A549 (cell line): Measurements from ENCODE around the gene PDXP. TPM values are rescaled to one million over a fixed set of nuclear protein-coding genes. Genes with fewer than 3 reads are reported as not detected.

Source experiments
- ATAC-seq, 2 experiments: fragments of 200-7000 bp in 1 of 2; fragments of >200 bp in 1 of 2; cut with Nextera tagmentation in 1 of 2; cut with Tn5 transposase in 1 of 2; 3 replicates each; pipeline versions ENCODE4 v1.8.0 to v1.9.1; 2018 to 2020; ENCODE audit warnings: mild to moderate bottlenecking in 1 of 2, moderate library complexity in 1 of 2
- CTCF ChIA-PET: fragments of 300-600 bp; sonication (Branson Sonifier 250); formaldehyde crosslinking; extraction: SDS; loops from one replicate; lab custom pipeline; 2021; ENCODE audit warnings: antibody characterized with exemption, inconsistent platforms; lab: Yijun Ruan, JAX
- POLR2A ChIA-PET: fragments of 350-600 bp; formaldehyde crosslinking; extraction: SDS; loops from one replicate; lab custom pipeline; 2021; ENCODE audit warnings: antibody characterized with exemption, inconsistent platforms; lab: Yijun Ruan, JAX
- DNase-seq, 2 experiments: peaks; one replicate each; pipeline versions ENCODE4 v3.0.0 to v3.0.0-alpha.2; 2011 to 2016; ENCODE audit warnings: low read depth in 1 of 2, low spot score in 1 of 2
- FAIRE-seq: peaks from 2 replicates; lab custom pipeline; 2011; peaks lifted over from hg19 to GRCh38; lab: Jason Lieb, UNC
- H3K27ac ChIP-seq, 2 experiments: fragments of >200 bp; sonication (Bioruptor Twin); formaldehyde crosslinking; 3 replicates each; pipeline ENCODE4 v1.5.1; 2016 to 2017
- H3K4me1 ChIP-seq: fragments of >200 bp; sonication (Bioruptor Twin); formaldehyde crosslinking; 3 replicates; pipeline ENCODE4 v1.6.1; 2016
- H3K4me2 ChIP-seq: fragments of >200 bp; sonication (Bioruptor Twin); formaldehyde crosslinking; 3 replicates; pipeline ENCODE4 v1.6.1; 2016
- H3K4me3 ChIP-seq: fragments of >200 bp; sonication (Bioruptor Twin); formaldehyde crosslinking; 3 replicates; pipeline ENCODE4 v1.5.1; 2016
- H3K9me3 ChIP-seq: fragments of >200 bp; sonication (Bioruptor Twin); formaldehyde crosslinking; 3 replicates; pipeline ENCODE4 v1.6.1; 2016
- CHD2 ChIP-seq: fragments of 150-350 bp; IDR thresholded peaks from 2 replicates; pipeline ENCODE4 v1.6.1; 2014; ENCODE audit warnings: low read length; ENCODE audit not compliant: partially characterized antibody
- EHMT2 ChIP-seq: fragments of 200-600 bp; sonication (generic); IDR thresholded peaks from 2 replicates; pipeline ENCODE4 v1.6.1; 2016; ENCODE audit warnings: antibody characterized with exemption, low read depth, mild to moderate bottlenecking, moderate library complexity
- EP300 ChIP-seq, 2 experiments: fragments of >200 bp; sonication (Bioruptor Twin); formaldehyde crosslinking; IDR thresholded peaks; 2 replicates in 1 of 2; 3 replicates in 1 of 2; pipeline ENCODE4 v1.6.1; 2016 to 2017
- FOXS1 ChIP-seq: fragments of 250-450 bp; sonication (Bioruptor Pico); IDR thresholded peaks from 2 replicates; pipeline ENCODE4 v1.5.0; 2020; ENCODE audit warnings: mild to moderate bottlenecking, moderate library complexity
- JUNB ChIP-seq: fragments of >200 bp; sonication (Bioruptor Twin); formaldehyde crosslinking; IDR thresholded peaks from 2 replicates; pipeline ENCODE4 v1.6.1; 2016
- NFE2L2 ChIP-seq: fragments of 150-350 bp; conservative IDR thresholded peaks from 2 replicates; pipeline ENCODE4 v1.6.1; 2014; ENCODE audit warnings: low read length
- NPAS2 ChIP-seq: fragments of 250-450 bp; sonication (Bioruptor Pico); IDR thresholded peaks from 2 replicates; pipeline ENCODE4 v1.8.0; 2022; ENCODE audit warnings: mild to moderate bottlenecking, moderate library complexity, borderline replicate concordance
- NR3C1 ChIP-seq: fragments of >200 bp; sonication (Bioruptor Twin); formaldehyde crosslinking; IDR thresholded peaks from 3 replicates; pipeline ENCODE4 v1.6.1; 2017
- POLR2A ChIP-seq: IDR thresholded peaks from 2 replicates; pipeline ENCODE4 v1.6.1; 2012; ENCODE audit warnings: mild to moderate bottlenecking, low read length
- RARB ChIP-seq: fragments of 250-450 bp; sonication (Bioruptor Pico); IDR thresholded peaks from 2 replicates; pipeline ENCODE4 v1.8.0; 2021; ENCODE audit warnings: mild to moderate bottlenecking, moderate library complexity
- RCOR1 ChIP-seq: fragments of 150-350 bp; IDR thresholded peaks from 2 replicates; pipeline ENCODE4 v1.6.1; 2014; ENCODE audit warnings: antibody characterized with exemption, low read length, low read depth
- RFX5 ChIP-seq: fragments of 450-650 bp; IDR thresholded peaks from 2 replicates; pipeline ENCODE4 v1.7.1; 2014; ENCODE audit warnings: antibody characterized with exemption, mild to moderate bottlenecking, moderate library complexity
- ZC3H11A ChIP-seq: fragments of 450-650 bp; IDR thresholded peaks from 2 replicates; pipeline ENCODE4 v1.6.1; 2014; ENCODE audit warnings: antibody characterized with exemption, mild to moderate bottlenecking
- ZNF302 ChIP-seq: fragments of 250-450 bp; sonication (Bioruptor Pico); IDR thresholded peaks from 2 replicates; pipeline ENCODE4 v1.9.0; 2021; ENCODE audit warnings: inconsistent platforms, mild to moderate bottlenecking, moderate library complexity
- WGBS: methylation state at CpG from one replicate; pipeline ENCODE4 v1.1.6; 2017; ENCODE audit errors: missing lambda C conversion rate; 5-methylcytosine and 5-hydroxymethylcytosine counted together
- polyA plus RNA-seq, 4 experiments: library from polyadenylated mRNA; depleted of rRNA in 3 of 4; stranded (reverse); fragments of >200 nt; fragmentation: RNase III in 1 of 4; extraction: RNeasy Plus Mini Kit Qiagen cat#74134 plus additional on column Dnase treatment in 1 of 4; gene quantifications; 2 replicates in 3 of 4; 3 replicates in 1 of 4; pipeline ENCODE4 v1.2.3, GENCODE V29; 2011 to 2017
- TF ChIP-seq, protein P1 (sequence below): fragments of >200 bp; sonication (Bioruptor Twin); formaldehyde crosslinking; IDR thresholded peaks from 3 replicates; pipeline ENCODE4 v1.5.1; 2016
- TF ChIP-seq, protein P2 (sequence below): fragments of 250-450 bp; sonication (Bioruptor Pico); IDR thresholded peaks from 2 replicates; pipeline ENCODE4 v1.5.0; 2020; ENCODE audit warnings: low read depth, mild to moderate bottlenecking, moderate library complexity

PDXP gene
- polyA plus RNA-seq, 2 of the 4 experiments (the other 2 are of a cell fraction) = 11.5 to 13.1 TPM

DNA sequence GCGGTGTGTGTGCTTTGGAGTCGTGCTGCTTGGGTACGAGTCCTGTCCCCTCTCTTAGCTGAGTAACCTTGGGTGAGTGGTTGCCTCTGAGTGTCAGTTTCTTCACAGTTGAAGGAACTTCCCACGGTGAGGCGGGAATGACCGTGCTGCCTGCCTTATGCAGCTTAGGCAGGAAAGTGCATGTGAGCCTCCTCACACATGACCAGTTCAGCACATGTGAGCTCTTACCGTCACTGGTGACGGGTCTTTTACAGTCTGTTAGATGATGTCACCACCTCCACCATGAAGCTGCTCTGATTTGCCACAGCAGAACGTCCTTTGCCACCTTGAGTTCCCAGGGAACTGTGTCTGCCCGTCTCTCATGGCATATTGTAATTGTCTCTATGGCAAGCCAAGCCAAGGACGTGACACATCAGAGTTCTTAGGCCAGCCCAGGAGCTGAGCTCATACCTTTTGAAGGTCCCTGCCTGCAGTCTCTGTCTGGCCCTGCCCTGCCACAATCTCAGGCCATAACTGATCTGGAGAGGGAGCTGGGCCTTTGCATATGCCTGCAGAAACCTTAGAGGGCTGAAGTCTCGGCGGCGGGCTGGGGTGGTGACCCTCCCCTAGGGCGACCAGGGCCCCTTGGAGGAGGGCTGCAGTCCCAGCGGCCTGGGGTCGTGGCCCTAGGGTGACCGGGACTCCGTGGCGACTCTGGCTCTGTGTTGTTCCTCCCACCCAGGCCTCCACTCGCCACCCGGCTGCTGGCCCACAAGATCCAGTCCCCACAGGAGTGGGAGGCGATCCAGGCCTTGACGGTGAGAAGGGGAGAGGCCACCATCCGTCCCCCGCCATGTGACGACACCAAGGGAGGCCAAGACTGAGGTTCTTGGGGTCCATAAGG, 42.1 kb upstream of the PDXP start:
- H3K4me3 ChIP-seq = no peak overlapping the region
- H3K4me1 ChIP-seq = no peaks in the 10 kb centered on the region
- 91% methylated on average over 13 of the region's 27 CpGs for WGBS
- H3K9me3 ChIP-seq = no peaks in the 10 kb centered on the region
- H3K4me2 ChIP-seq = no peak overlapping the region
- ChIA-PET CTCF (interaction anchor here (0.9 to 2.2 kb wide), 6 partner anchors 9 to 175 kb away, joined by 3 to 9 read pairs (median 4); no protein-coding TSS in a partner anchor), POLR2A (interaction anchor here (1.3 kb wide), 1 partner anchor 8 kb away, joined by 3 read pairs; no protein-coding TSS in a partner anchor)
- TF ChIP-seq CHD2 (no peak), FOXS1 (CRISPR knock-in tag) (no peak), RARB (CRISPR knock-in tag) (no peak)
- TF ChIP-seq, protein P1, sequence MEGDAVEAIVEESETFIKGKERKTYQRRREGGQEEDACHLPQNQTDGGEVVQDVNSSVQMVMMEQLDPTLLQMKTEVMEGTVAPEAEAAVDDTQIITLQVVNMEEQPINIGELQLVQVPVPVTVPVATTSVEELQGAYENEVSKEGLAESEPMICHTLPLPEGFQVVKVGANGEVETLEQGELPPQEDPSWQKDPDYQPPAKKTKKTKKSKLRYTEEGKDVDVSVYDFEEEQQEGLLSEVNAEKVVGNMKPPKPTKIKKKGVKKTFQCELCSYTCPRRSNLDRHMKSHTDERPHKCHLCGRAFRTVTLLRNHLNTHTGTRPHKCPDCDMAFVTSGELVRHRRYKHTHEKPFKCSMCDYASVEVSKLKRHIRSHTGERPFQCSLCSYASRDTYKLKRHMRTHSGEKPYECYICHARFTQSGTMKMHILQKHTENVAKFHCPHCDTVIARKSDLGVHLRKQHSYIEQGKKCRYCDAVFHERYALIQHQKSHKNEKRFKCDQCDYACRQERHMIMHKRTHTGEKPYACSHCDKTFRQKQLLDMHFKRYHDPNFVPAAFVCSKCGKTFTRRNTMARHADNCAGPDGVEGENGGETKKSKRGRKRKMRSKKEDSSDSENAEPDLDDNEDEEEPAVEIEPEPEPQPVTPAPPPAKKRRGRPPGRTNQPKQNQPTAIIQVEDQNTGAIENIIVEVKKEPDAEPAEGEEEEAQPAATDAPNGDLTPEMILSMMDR = no peak
- DNase-seq (no peak), FAIRE-seq (no peak), ATAC-seq (0 out of 6 replicates have a peak, but pooled peaks of 1 of the 2 experiments have one; percentile 26)
- H3K27ac ChIP-seq = no peak overlapping the region

DNA sequence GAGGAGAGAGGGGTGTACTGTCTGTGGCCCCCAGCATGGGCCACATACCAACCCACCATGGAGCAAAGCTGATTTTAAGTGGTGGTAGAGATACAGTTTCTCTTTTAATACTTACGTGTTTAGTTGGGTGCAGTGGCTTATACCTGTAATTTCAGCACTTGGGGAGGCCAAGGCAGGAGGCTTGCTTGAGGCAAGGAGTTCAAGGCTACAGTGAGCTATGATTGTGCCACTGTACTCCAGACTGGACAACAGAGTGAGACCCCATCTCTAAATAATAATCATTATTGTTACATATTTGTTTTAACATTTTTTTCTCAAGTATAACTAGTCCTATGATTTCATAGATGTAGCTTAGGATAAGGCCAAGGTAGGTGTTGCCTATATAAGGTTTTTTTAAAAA, 41.1 kb upstream of the PDXP start:
- 100% methylated on average over 1 of the region's 1 CpG for WGBS
- no peak overlapping the region for H3K4me3 ChIP-seq
- DNase-seq = no peak
- no peak for FAIRE-seq
- H3K4me1 ChIP-seq = no peaks in the 10 kb centered on the region
- no peak for ATAC-seq
- no peaks in the 10 kb centered on the region for H3K9me3 ChIP-seq
- no peak for TF ChIP-seq NFE2L2
- TF ChIP-seq RFX5 = no peak
- no peak for TF ChIP-seq CHD2
- TF ChIP-seq EP300 (IDR thresholded peaks at IDR 0.05) = no peak
- no peak for TF ChIP-seq RARB (CRISPR knock-in tag)
- no peak for TF ChIP-seq ZC3H11A
- TF ChIP-seq NR3C1 = no peak
- TF ChIP-seq EHMT2 = no peak
- no peak for TF ChIP-seq ZNF302 (CRISPR knock-in tag)
- no peak for TF ChIP-seq JUNB
- ChIA-PET POLR2A (no interaction called here), CTCF (interaction anchor here (0.6 to 7.1 kb wide), 9 partner anchors 10 to 175 kb away, joined by 3 to 36 read pairs (median 5); no protein-coding TSS in a partner anchor)
- no peak overlapping the region for H3K4me2 ChIP-seq
- H3K27ac ChIP-seq = no peak overlapping the region

DNA sequence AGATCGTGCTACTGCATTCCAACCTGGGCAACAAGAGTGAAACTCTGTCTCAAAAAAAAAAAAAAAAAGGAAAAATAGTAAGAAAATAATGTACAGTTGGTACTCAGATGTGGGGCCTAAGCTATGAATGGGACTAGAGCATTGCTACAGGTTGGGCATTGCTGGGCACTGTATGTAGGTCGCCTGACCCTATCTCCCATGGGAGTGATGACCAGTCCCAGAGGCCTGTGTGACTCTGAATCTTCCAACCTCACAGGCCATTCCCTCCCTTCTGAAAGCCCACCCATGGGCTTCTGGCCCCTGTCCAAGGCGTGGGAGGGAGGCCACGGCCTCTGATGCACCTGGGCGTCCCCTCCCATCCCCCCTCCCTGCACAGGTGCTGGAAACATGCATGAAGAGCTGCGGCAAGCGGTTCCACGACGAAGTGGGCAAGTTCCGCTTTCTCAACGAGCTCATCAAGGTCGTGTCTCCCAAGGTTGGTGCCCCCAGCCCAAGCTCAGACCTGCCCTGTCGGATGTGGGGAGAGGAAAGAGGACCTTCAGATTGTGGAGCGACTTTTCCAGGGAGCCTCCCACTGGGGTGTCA, 40.4 kb upstream of the PDXP start:
- CTCF ChIA-PET = interaction anchor here (0.6 to 7.1 kb wide), 8 partner anchors 9 to 174 kb away, joined by 3 to 36 read pairs (median 4); no protein-coding TSS in a partner anchor
- no peak for ATAC-seq

DNA sequence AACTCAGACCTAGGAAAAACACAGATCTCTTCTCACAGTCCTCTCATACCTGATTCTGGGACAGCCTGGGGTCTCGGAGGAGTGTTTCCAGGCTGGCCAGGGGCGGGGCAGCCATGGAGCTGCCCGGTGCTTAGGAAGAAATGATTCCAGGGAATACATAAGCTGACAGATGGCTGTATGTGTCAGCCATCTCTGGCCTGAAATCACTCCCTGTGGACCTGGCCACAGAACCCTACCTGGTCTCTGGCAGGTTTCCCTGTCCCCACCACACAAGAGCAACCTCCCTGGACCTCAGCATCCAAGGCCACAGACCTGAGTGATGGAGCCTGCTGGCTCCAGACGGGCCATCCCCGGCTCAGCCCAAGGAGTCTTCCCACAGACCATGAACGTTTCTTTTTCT, 39.8 kb upstream of the PDXP start:
- Histone ChIP-seq H3K4me2 (no peak overlapping the region), H3K9me3 (no peaks in the 10 kb centered on the region), H3K4me1 (no peaks in the 10 kb centered on the region), H3K27ac (no peak overlapping the region), H3K4me3 (no peak overlapping the region)
- ChIA-PET CTCF (interaction anchor here (0.8 to 7.1 kb wide), 5 partner anchors 8 to 173 kb away, joined by 4 to 36 read pairs (median 6); no protein-coding TSS in a partner anchor), POLR2A (no interaction called here)
- FAIRE-seq (no peak), ATAC-seq (no peak), DNase-seq (no peak)
- TF ChIP-seq, protein P2, sequence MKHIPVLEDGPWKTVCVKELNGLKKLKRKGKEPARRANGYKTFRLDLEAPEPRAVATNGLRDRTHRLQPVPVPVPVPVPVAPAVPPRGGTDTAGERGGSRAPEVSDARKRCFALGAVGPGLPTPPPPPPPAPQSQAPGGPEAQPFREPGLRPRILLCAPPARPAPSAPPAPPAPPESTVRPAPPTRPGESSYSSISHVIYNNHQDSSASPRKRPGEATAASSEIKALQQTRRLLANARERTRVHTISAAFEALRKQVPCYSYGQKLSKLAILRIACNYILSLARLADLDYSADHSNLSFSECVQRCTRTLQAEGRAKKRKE (CRISPR knock-in tag) = no peak
- TF ChIP-seq NR3C1 (no peak), ZNF302 (CRISPR knock-in tag) (no peak), NPAS2 (CRISPR knock-in tag) (no peak), NFE2L2 (no peak)
- WGBS = 91% methylated on average over 6 of the region's 6 CpGs

More for the DNA sequence above, 40.4 kb upstream of the PDXP start:
- POLR2A ChIA-PET = no interaction called here
- no peak for DNase-seq
- Histone ChIP-seq H3K27ac (no peak overlapping the region), H3K9me3 (no peaks in the 10 kb centered on the region)
- TF ChIP-seq POLR2A (no peak), RCOR1 (no peak), NFE2L2 (no peak)
- TF ChIP-seq, all 56 proteins: peak for 0
- H3K4me2 ChIP-seq = no peak overlapping the region
- H3K4me3 ChIP-seq = no peak overlapping the region
- WGBS = 91% methylated on average over 14 of the region's 14 CpGs
- FAIRE-seq = no peak
- H3K4me1 ChIP-seq = no peaks in the 10 kb centered on the region
